BLaER1 treated with 17β-estradiol and CSF1 and Interleukin-3, amounts not matched to agents 10 nM and 100 nM (cell line): ENCODE measurements around the gene MTERF2.
"Not testable (repeated sequence)": the region's sequence is repeated elsewhere in the genome, so short reads cannot be mapped to it uniquely, and the experiment has no call there.

Source experiments
- H3K27ac ChIP-seq, 11 experiments: shearing (Covaris generic); formaldehyde crosslinking; 2 replicates each; pipeline ENCODE4 v1.8.1; 2022
- H3K27me3 ChIP-seq, 11 experiments: shearing (Covaris generic); formaldehyde crosslinking; 2 replicates each; pipeline ENCODE4 v1.8.1; 2022
- H3K36me3 ChIP-seq, 11 experiments: shearing (Covaris generic); formaldehyde crosslinking; 2 replicates each; pipeline ENCODE4 v1.8.1; 2022
- H3K4me1 ChIP-seq, 10 experiments: shearing (Covaris generic); formaldehyde crosslinking; 2 replicates each; pipeline ENCODE4 v1.8.1; 2022
- H3K4me2 ChIP-seq, 11 experiments: shearing (Covaris generic); formaldehyde crosslinking; 2 replicates each; pipeline ENCODE4 v1.8.1; 2022
- H3K4me3 ChIP-seq, 10 experiments: shearing (Covaris generic); formaldehyde crosslinking; 2 replicates each; pipeline ENCODE4 v1.8.1; 2022
- H3K9ac ChIP-seq, 11 experiments: shearing (Covaris generic); formaldehyde crosslinking; 2 replicates each; pipeline ENCODE4 v1.8.1; 2022
- H3K9me3 ChIP-seq, 11 experiments: shearing (Covaris generic); formaldehyde crosslinking; replicated peaks in 1 of 11; 2 replicates each; pipeline ENCODE4 v1.8.1; 2022
- H4K20me1 ChIP-seq, 11 experiments: shearing (Covaris generic); formaldehyde crosslinking; 2 replicates each; pipeline ENCODE4 v1.8.1; 2022
- Cebpa-rat ChIP-seq, 11 experiments: shearing (Covaris generic); IDR thresholded peaks; 2 replicates each; pipeline ENCODE4 v1.8.1; 2022

Gene MTERF2

DNA sequence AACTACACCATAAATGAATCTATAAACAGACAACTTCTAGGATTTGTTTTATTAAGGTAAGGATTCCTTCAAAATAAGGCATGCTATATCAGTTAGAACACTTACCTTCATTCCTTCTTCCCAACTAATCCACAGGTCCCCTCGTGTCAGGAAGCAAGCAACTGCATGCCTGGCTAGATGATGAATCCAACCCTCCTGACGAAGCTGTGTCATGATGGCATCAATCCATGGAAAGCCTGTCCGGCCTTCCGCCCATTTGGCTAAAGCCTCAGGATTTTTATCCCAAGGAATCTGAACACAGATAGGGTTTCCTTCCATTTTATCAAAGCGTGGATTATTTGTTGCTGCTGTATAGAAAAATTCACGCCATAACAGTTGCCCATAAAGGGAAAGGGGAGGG is 12.5 kb upstream of the MTERF2 start:
- H3K4me1 ChIP-seq, result no peaks in the 10 kb centered on the region
- no peak overlapping the region; a peak in 1 of 22 replicates for H3K9ac ChIP-seq
- no peak overlapping the region for H3K27ac ChIP-seq
- H4K20me1 ChIP-seq, result no peaks in the 10 kb centered on the region
- peaks cover 37 to 81% (median 60%) of the 10 kb centered on the region in 11 experiments for H3K36me3 ChIP-seq
- no peak overlapping the region for H3K4me3 ChIP-seq
- H3K27me3 ChIP-seq, result no peaks in the 10 kb centered on the region
- TF ChIP-seq Cebpa-rat (IDR thresholded peaks at IDR 0.05), result no peak
- no peak overlapping the region for H3K4me2 ChIP-seq
- H3K9me3 ChIP-seq, result peaks cover 7 to 16% (median 11%) of the 10 kb centered on the region in 11 experiments; a peak in 19 of 22 replicates

GRCh38 chr12:106997916-106998315 is 11.0 kb upstream of the MTERF2 start:
- no peak overlapping the region for H3K27ac ChIP-seq
- no peak overlapping the region for H3K4me3 ChIP-seq
- H3K4me2 ChIP-seq, result no peak overlapping the region
- H3K4me1 ChIP-seq, result no peaks in the 10 kb centered on the region
- H3K36me3 ChIP-seq, result peaks cover 37 to 73% (median 60%) of the 10 kb centered on the region in 11 experiments
- H4K20me1 ChIP-seq, result no peaks in the 10 kb centered on the region
- H3K9ac ChIP-seq, result no peak overlapping the region
- no peaks in the 10 kb centered on the region for H3K27me3 ChIP-seq
- peaks cover 5 to 12% (median 10%) of the 10 kb centered on the region in 11 experiments; a peak in 19 of 22 replicates for H3K9me3 ChIP-seq
- no peak for TF ChIP-seq Cebpa-rat (IDR thresholded peaks at IDR 0.05)

GRCh38 chr12:106996102-106996501 is 9.2 kb upstream of the MTERF2 start:
- H3K4me2 ChIP-seq, H3K27ac ChIP-seq, H3K27me3 ChIP-seq, H3K9ac ChIP-seq, H3K9me3 ChIP-seq, H3K4me1 ChIP-seq, H4K20me1 ChIP-seq, H3K4me3 ChIP-seq: not testable (repeated sequence)
- H3K36me3 ChIP-seq, result peaks cover 32 to 59% (median 47%) of the 10 kb centered on the region in 11 experiments

DNA sequence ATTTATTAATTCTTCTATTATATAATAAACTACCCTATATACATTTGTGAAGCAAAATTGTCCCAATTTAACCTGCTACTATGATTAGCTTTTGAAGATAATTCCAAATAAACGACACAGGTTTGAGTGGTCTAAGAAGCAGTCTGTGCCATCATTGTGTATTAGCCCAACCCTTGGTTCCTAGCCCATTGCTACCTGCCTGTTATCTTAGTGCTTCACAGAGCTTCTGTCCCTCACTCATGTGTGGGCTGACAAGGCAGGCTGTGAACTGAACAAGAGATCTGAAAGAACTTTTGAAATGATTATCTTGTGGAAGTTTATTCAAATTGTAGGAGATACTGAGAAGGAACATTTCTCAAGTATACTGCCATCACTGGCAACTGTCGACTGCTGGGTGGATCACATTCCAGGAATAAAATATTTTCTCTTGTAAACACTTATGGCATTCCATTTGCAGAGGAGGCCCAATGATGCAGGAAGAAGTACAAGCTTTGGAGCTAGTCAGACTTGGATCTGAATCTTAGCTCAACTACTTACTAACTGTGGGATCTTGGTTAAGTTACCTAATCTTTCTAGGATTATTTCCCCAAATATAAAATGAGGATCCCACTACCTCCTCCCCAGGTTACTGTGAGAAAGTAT is 7.8 kb upstream of the MTERF2 start:
- Histone ChIP-seq H3K9ac (no peak overlapping the region), H3K4me1 (no peaks in the 10 kb centered on the region), H3K27me3 (no peaks in the 10 kb centered on the region), H3K4me2 (no peak overlapping the region), H3K4me3 (no peak overlapping the region), H3K27ac (no peak overlapping the region), H3K36me3 (peaks cover 21 to 47% (median 35%) of the 10 kb centered on the region in 11 experiments; a peak in 21 of 22 replicates), H4K20me1 (no peaks in the 10 kb centered on the region), H3K9me3 (peaks cover 0 to 7% (median 4%) of the 10 kb centered on the region in 11 experiments; a peak in 4 of 22 replicates)
- no peak for TF ChIP-seq Cebpa-rat (IDR thresholded peaks at IDR 0.05)

DNA sequence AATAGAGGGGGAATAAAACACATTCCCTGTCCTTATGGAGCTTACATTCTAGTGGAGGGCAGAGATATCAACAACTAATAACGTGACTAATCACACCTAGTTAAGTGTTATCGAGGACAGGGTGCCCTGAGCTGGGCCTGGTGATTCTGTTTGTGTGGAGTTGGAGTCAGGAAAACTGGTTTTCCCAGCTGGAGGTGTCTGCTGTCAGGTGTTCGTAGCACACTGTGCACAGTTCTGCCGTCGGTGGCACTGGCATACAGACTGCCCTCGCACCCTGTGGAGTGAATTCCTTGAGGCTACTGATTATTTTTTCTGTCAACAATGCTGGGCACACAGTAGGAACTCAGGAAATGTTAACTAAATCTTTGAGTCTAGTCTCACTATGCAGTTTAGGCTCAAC is 900 bp upstream of the MTERF2 start:
- no peak for TF ChIP-seq Cebpa-rat (IDR thresholded peaks at IDR 0.05)
- H3K4me2 ChIP-seq, result peak overlapping the region; percentile 80 to 92 (median 86); a peak in 16 of 22 replicates
- H3K9ac ChIP-seq, result no peak overlapping the region; a peak in 1 of 22 replicates
- peaks cover 11 to 24% (median 17%) of the 10 kb centered on the region in 11 experiments; a peak in 20 of 22 replicates for H3K36me3 ChIP-seq
- peaks cover 0 to 6% (median 0%) of the 10 kb centered on the region in 11 experiments; a peak in 2 of 22 replicates for H4K20me1 ChIP-seq
- no peaks in the 10 kb centered on the region for H3K27me3 ChIP-seq
- H3K9me3 ChIP-seq, result peaks cover 0 to 14% (median 0%) of the 10 kb centered on the region in 11 experiments; a peak in 7 of 22 replicates
- peaks cover 11 to 23% (median 21%) of the 10 kb centered on the region in 10 experiments for H3K4me1 ChIP-seq
- no peak overlapping the region for H3K27ac ChIP-seq
- no peak overlapping the region for H3K4me3 ChIP-seq

DNA sequence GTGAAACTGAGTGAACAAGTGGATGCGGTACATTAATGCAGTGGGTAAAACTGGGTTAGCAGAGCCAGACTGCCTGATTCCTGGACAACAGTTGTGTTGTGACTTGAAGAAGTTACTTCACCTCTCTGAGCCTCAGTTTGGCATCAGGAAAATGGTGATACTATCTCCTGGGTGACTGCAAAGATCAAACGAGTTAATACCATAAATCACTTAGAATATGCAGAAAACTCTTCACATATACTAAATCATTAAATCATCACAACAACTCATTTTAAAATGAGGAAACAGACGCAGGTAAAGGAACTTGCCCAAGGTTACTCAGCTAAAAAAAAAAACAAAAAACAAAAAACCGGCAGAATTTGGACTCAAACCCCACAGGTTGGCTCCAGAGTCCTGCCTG is 811 bp downstream of the MTERF2 start:
- Histone ChIP-seq H4K20me1 (peaks cover 0 to 6% (median 0%) of the 10 kb centered on the region in 11 experiments; a peak in 2 of 22 replicates), H3K4me2 (peak overlapping the region; percentile 80 to 92 (median 86)), H3K36me3 (peaks cover 11 to 21% (median 17%) of the 10 kb centered on the region in 11 experiments; a peak in 20 of 22 replicates), H3K4me1 (peaks cover 14 to 27% (median 22%) of the 10 kb centered on the region in 10 experiments), H3K27ac (peak overlapping the region in 8 of 11 experiments; percentile 68 to 84 (median 76); a peak in 13 of 22 replicates), H3K4me3 (peak overlapping the region; percentile 63 to 81 (median 75)), H3K27me3 (no peaks in the 10 kb centered on the region), H3K9me3 (peaks cover 0 to 14% (median 0%) of the 10 kb centered on the region in 11 experiments; a peak in 7 of 22 replicates), H3K9ac (peak overlapping the region; percentile 78 to 88 (median 85))
- no peak for TF ChIP-seq Cebpa-rat (IDR thresholded peaks at IDR 0.05)

DNA sequence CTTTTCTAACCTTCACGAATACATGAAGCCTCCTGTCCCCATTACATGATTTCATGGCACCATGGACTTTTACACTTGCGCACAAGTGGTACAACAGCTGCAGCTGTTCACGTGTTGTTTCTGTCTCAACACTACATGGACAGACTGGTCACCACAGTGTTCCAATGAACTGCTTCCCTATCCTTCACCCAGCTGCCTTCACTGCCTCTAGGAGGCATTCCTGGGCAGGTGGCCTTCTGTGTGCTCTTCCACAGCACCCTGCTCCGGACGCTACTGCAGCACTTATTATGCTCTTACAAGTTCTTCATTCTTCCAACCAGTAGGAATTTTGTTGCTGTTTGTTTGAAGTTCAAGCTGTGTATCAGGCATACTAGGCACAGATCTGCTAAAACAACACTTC is 1.5 kb downstream of the MTERF2 start:
- Histone ChIP-seq H3K9me3 (peaks cover 0 to 14% (median 0%) of the 10 kb centered on the region in 11 experiments; a peak in 7 of 22 replicates), H3K4me1 (peaks cover 14 to 27% (median 22%) of the 10 kb centered on the region in 10 experiments), H3K27ac (no peak overlapping the region), H3K36me3 (peaks cover 11 to 21% (median 17%) of the 10 kb centered on the region in 11 experiments; a peak in 20 of 22 replicates), H3K4me3 (0 out of 20 replicates have a peak overlapping the region, but pooled peaks of 1 of the 10 experiments have one; percentile 79), H4K20me1 (peaks cover 0 to 6% (median 0%) of the 10 kb centered on the region in 11 experiments; a peak in 2 of 22 replicates), H3K4me2 (peak overlapping the region; percentile 80 to 92 (median 86)), H3K9ac (no peak overlapping the region), H3K27me3 (no peaks in the 10 kb centered on the region)
- TF ChIP-seq Cebpa-rat (IDR thresholded peaks at IDR 0.05), result no peak

DNA sequence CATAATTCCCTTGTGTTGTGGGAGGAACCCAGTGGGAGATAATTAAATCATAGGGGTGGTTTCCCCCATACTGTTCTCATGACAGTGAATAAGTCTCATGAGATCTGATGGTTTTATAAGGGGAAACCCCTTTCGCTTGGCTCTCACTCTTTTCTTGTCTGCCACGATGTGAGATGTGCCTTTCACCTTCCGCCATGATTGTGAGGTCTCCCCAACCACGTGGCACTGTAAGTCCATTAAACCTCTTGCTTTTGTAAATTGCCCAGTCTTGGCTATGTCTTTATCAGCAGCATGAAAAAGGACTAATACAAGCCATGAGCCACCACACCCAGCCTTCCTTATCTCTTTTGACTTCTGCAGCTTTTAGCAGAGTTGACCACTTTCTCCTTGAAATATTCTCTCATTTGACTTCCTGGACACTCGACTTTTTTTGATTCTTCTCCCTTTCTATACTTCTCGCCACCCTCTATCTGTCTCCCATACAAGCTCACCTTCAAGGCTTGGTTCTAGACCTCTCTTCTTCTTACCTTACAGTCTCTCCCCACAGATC is 2.3 kb downstream of the MTERF2 start:
- Histone ChIP-seq H4K20me1 (peaks cover 0 to 6% (median 0%) of the 10 kb centered on the region in 11 experiments; a peak in 2 of 22 replicates), H3K4me1 (peaks cover 14 to 27% (median 22%) of the 10 kb centered on the region in 10 experiments), H3K9ac (no peak overlapping the region), H3K27ac (no peak overlapping the region), H3K4me3 (no peak overlapping the region), H3K27me3 (no peaks in the 10 kb centered on the region), H3K9me3 (peaks cover 0 to 14% (median 0%) of the 10 kb centered on the region in 11 experiments; a peak in 7 of 22 replicates), H3K4me2 (peak overlapping the region in 4 of 11 experiments; percentile 82 to 86 (median 85); a peak in 3 of 22 replicates), H3K36me3 (peaks cover 11 to 21% (median 17%) of the 10 kb centered on the region in 11 experiments; a peak in 20 of 22 replicates)
- no peak for TF ChIP-seq Cebpa-rat (IDR thresholded peaks at IDR 0.05)

- H3K9me3 ChIP-seq, result peaks cover 0 to 14% (median 0%) of the 10 kb centered on the region in 11 experiments; a peak in 7 of 22 replicates
- no peak overlapping the region for H3K27ac ChIP-seq
- peaks cover 0 to 6% (median 0%) of the 10 kb centered on the region in 11 experiments; a peak in 2 of 22 replicates for H4K20me1 ChIP-seq
- peaks cover 16 to 40% (median 29%) of the 10 kb centered on the region in 11 experiments; a peak in 21 of 22 replicates for H3K36me3 ChIP-seq
- no peak overlapping the region for H3K9ac ChIP-seq
- H3K4me2 ChIP-seq, result no peak overlapping the region
- H3K27me3 ChIP-seq, result no peaks in the 10 kb centered on the region
- no peak for TF ChIP-seq Cebpa-rat (IDR thresholded peaks at IDR 0.05)
- no peak overlapping the region for H3K4me3 ChIP-seq
- peaks cover 14 to 23% (median 19%) of the 10 kb centered on the region in 10 experiments for H3K4me1 ChIP-seq
These were observed 4.7 kb downstream of the MTERF2 start for GRCh38 chr12:106982229-106982628.
